DND-41 (cell line): Measurements from ENCODE around the gene ZNF500.

Source experiments
- ATAC-seq: fragments of 200-7000 bp; cut with Tn5 transposase; 3 replicates; pipeline ENCODE4 v1.9.1; 2021; ENCODE audit warnings: low read depth; ENCODE audit not compliant: insufficient read depth
- DNase-seq: peaks from one replicate; pipeline ENCODE4 v3.0.0-alpha.2; 2020
- H2AFZ ChIP-seq: 2 replicates; pipeline ENCODE4 v1.6.0; 2012; ENCODE audit warnings: low read depth, low read length
- H3K27ac ChIP-seq: 2 replicates; pipeline ENCODE4 v1.5.1; 2012; ENCODE audit warnings: low read length, inconsistent platforms
- H3K27me3 ChIP-seq: fragments of 200-600 bp; sonication (generic); 2 replicates; pipeline ENCODE4 v1.6.0; 2012; ENCODE audit warnings: low read length, mild to moderate bottlenecking, inconsistent platforms; ENCODE audit not compliant: insufficient read depth, poor library complexity
- H3K36me3 ChIP-seq: 2 replicates; pipeline ENCODE4 v1.5.1; 2012; ENCODE audit warnings: low read length, inconsistent platforms; ENCODE audit not compliant: insufficient read depth
- H3K4me1 ChIP-seq: 2 replicates; pipeline ENCODE4 v1.5.1; 2012; ENCODE audit warnings: mild to moderate bottlenecking, low read length; ENCODE audit not compliant: insufficient read depth
- H3K4me2 ChIP-seq: 2 replicates; pipeline ENCODE4 v1.6.0; 2012; ENCODE audit warnings: mild to moderate bottlenecking, moderate library complexity, low read length, inconsistent platforms; ENCODE audit not compliant: insufficient read depth
- H3K4me3 ChIP-seq, 2 experiments: fragments of 200-600 bp in 1 of 2; shearing (Covaris generic) in 1 of 2; 2 replicates each; pipeline ENCODE4 v1.5.1; 2012 to 2016; ENCODE audit warnings: inconsistent platforms in 2 of 2, low read length in 2 of 2, mild to moderate bottlenecking in 2 of 2, low read depth in 1 of 2, moderate library complexity in 1 of 2
- H3K79me2 ChIP-seq: 2 replicates; pipeline ENCODE4 v1.6.0; 2012; ENCODE audit warnings: low read length, inconsistent platforms; ENCODE audit not compliant: insufficient read depth
- H3K9ac ChIP-seq: 2 replicates; pipeline ENCODE4 v1.6.0; 2012; ENCODE audit warnings: low read depth, mild to moderate bottlenecking, inconsistent platforms, low read length, moderate library complexity
- H3K9me3 ChIP-seq: 2 replicates; pipeline ENCODE4 v1.5.1; 2012; ENCODE audit warnings: low read length, moderate library complexity, mild to moderate bottlenecking, inconsistent platforms; ENCODE audit not compliant: insufficient read depth, severe bottlenecking
- H4K20me1 ChIP-seq: 2 replicates; pipeline ENCODE4 v1.6.0; 2012; ENCODE audit warnings: low read length; ENCODE audit not compliant: insufficient read depth
- EZH2 ChIP-seq: IDR thresholded peaks from 3 replicates; pipeline ENCODE4 v1.6.1; 2012; ENCODE audit warnings: borderline replicate concordance, low read depth, mild to moderate bottlenecking, moderate library complexity, low read length, inconsistent platforms; ENCODE audit not compliant: severe bottlenecking
- TF ChIP-seq, protein P1 (sequence below): IDR thresholded peaks from 2 replicates; pipeline ENCODE4 v1.5.1; 2012; ENCODE audit warnings: borderline replicate concordance, low read length, moderate library complexity, mild to moderate bottlenecking; ENCODE audit not compliant: poor library complexity, severe bottlenecking; ENCODE audit errors: extremely low read depth

The ZNF500 gene

DNA sequence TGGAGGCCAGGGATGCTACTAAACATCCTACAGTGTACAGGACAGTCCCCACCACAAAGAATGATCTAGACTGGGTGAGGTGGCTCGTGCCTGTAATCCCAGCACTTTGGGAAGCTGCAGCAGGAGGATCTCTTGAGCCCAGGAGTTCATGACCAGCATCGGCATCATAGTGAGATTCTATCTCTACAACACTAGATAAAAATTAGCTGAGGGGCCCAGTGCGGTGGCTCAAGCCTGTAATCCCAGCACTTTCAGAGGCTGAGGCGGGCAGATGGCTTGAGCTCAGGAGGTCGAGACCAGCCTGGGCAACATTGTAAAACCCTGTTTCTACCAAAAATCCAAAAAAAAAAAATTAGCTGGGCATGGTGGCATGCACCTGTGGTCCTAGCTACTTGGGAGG is 5.4 kb upstream of the ZNF500 start:
- Histone ChIP-seq H2AFZ (no peak overlapping the region), H4K20me1 (no peaks in the 10 kb centered on the region), H3K27me3 (no peaks in the 10 kb centered on the region), H3K36me3 (no peaks in the 10 kb centered on the region), H3K4me1 (peaks cover 14% of the 10 kb centered on the region), H3K4me2 (no peak overlapping the region), H3K79me2 (peaks cover under 1% of the 10 kb centered on the region; the same call in 1 of the 2 replicates), H3K4me3 (no peak overlapping the region), H3K27ac (no peak overlapping the region), H3K9ac (no peak overlapping the region), H3K9me3 (no peaks in the 10 kb centered on the region)
- TF ChIP-seq, protein P1, sequence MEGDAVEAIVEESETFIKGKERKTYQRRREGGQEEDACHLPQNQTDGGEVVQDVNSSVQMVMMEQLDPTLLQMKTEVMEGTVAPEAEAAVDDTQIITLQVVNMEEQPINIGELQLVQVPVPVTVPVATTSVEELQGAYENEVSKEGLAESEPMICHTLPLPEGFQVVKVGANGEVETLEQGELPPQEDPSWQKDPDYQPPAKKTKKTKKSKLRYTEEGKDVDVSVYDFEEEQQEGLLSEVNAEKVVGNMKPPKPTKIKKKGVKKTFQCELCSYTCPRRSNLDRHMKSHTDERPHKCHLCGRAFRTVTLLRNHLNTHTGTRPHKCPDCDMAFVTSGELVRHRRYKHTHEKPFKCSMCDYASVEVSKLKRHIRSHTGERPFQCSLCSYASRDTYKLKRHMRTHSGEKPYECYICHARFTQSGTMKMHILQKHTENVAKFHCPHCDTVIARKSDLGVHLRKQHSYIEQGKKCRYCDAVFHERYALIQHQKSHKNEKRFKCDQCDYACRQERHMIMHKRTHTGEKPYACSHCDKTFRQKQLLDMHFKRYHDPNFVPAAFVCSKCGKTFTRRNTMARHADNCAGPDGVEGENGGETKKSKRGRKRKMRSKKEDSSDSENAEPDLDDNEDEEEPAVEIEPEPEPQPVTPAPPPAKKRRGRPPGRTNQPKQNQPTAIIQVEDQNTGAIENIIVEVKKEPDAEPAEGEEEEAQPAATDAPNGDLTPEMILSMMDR = no peak
- TF ChIP-seq EZH2 = no peak
- DNase-seq (no peak), ATAC-seq (no peak)

DNA sequence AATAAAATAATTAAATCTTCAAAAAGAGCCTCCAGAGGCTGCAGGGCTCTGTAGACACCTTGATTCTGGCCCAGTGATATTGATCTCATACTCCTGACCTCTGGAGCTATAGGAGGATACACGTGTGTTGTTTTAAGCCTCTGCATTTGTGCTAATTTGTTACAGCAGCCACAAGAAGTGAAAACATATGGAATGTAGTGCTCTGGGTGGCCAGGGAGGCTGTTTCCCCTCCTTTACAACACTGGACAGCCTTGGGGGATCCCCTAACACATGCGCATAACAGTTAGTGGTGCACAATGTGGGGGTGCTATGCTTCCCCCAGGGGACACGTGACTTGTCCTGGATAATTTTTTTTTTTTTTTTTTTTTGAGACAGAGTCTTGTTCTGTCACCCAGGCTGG is 4.7 kb upstream of the ZNF500 start:
- Histone ChIP-seq H3K4me1 (peaks cover 16% of the 10 kb centered on the region), H3K9ac (no peak overlapping the region), H3K4me3 (no peak overlapping the region), H3K36me3 (no peaks in the 10 kb centered on the region; the same call in 1 of the 2 replicates), H4K20me1 (no peaks in the 10 kb centered on the region), H3K27ac (no peak overlapping the region), H3K27me3 (no peaks in the 10 kb centered on the region), H2AFZ (no peak overlapping the region), H3K9me3 (no peaks in the 10 kb centered on the region), H3K79me2 (peaks cover 7% of the 10 kb centered on the region), H3K4me2 (no peak overlapping the region)
- ATAC-seq = no peak
- TF ChIP-seq, protein P1 = no peak
- TF ChIP-seq EZH2 = no peak
- DNase-seq = no peak

DNA sequence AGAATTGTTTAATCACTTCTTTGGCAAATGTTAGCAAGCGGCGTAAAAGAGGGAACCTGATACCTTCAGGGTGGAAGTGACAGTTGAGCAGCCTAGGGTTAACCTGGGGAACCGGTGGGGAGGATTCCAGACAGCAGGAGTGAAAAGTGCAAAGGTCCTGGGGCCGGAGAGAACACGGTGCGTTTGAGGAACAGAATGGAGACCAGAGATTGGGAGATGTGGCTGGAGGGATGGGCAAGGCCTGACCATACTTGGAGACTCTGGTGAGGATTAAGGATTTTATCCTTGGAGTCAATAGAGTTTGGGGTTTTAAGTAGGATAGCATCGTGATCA is 2.3 kb upstream of the ZNF500 start:
- Histone ChIP-seq H3K4me2 (no peak overlapping the region; the same call in 1 of the 2 replicates), H2AFZ (no peak overlapping the region), H3K4me1 (peaks cover 34% of the 10 kb centered on the region), H3K9me3 (no peaks in the 10 kb centered on the region), H3K9ac (no peak overlapping the region), H3K79me2 (peaks cover 24% of the 10 kb centered on the region), H3K36me3 (peaks cover 12% of the 10 kb centered on the region), H3K4me3 (no peak overlapping the region), H3K27ac (no peak overlapping the region), H4K20me1 (0 out of 2 replicates have a peak, but pooled peaks cover 3% of the 10 kb centered on the region), H3K27me3 (no peaks in the 10 kb centered on the region)
- no peak for DNase-seq
- ATAC-seq = no peak
- TF ChIP-seq EZH2 = no peak
- TF ChIP-seq, protein P1 = no peak
